ENCODE measurements around the gene ISM2.

Gene ISM2

DNA sequence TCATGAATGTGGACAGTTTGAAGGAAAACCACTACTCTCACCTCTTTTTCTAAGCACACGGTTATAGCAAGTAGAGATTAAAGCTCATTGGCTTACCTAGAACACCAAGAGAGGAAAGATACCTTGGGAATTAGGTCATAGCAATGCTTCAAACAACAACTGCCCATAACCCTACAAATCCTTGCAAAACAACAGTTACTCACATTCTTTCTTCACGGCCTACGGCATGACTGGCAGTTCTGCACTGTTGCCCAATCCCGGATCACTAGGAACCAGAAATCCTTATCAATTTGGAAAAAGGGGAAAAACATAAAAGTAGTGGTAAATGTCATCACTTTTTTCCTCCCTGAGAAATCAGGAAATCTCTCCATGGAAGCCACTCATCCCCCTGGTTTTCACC lies 9.6 kb upstream of the ISM2 start:
- in situ Hi-C loops (cut with MboI; ENCODE audit: low sequenced_read_pairs): no loop called here

DNA sequence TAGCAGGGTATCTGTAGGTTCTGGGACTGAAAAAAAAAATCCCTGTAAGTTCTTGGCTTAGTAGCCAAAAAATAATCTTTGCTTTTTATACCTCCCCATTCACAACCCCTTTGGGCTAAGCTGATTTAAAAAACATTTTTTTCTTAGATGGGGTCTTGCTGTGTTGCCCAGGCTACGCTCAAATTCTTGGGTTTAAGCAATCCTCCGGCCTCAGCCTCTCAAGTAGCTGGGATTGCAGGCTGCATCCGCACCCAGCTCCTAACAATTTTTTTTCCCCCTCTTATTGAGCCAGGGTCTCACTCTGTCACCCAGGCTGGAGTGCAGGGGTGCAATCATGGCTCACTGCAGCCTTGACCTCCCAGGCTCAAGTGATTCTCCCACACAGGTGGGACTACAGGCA lies 9.1 kb upstream of the ISM2 start:
- in situ Hi-C loops (cut with MboI; ENCODE audit: low sequenced_read_pairs): no loop called here

DNA sequence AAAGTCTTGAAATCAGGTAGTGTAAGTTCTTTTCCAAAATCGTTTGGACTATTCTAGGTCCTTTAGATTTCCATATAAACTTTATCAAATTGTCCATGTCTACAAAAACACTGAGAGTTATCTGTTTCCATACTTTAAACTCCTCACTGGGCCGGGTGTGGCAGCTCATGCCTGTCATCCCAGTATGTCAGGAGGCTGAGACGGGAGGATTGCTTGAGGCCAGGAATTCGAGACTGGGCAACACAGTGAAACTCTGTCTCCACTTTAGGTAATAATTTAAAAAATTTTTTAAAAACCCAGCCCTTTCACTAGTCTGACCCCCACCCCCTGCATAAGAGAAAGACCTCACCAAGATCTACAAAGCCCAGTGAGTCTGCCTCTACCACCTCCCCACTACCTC lies 6.4 kb upstream of the ISM2 start:
- in situ Hi-C loops (cut with MboI; ENCODE audit: low sequenced_read_pairs): no loop called here

DNA sequence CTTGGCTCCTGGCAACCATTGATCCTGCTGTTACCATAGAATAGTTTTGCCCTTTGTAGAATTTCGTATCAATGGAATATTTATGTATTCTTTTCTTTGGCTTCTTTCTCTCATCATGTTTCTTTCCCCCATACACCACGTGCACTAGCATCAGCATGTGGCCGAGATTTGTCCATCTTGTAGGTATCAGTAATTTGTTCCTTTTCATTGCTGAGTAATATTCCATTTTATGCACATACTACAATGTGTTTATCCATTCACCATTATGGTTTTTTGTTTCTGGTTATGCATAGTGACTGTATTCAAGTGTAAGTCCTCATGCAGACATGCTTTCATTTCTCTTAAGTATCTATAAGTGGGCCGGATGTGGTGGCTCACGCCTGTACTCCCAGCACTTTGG lies 4.5 kb upstream of the ISM2 start:
- in situ Hi-C loops (cut with MboI; ENCODE audit: low sequenced_read_pairs): no loop called here

DNA sequence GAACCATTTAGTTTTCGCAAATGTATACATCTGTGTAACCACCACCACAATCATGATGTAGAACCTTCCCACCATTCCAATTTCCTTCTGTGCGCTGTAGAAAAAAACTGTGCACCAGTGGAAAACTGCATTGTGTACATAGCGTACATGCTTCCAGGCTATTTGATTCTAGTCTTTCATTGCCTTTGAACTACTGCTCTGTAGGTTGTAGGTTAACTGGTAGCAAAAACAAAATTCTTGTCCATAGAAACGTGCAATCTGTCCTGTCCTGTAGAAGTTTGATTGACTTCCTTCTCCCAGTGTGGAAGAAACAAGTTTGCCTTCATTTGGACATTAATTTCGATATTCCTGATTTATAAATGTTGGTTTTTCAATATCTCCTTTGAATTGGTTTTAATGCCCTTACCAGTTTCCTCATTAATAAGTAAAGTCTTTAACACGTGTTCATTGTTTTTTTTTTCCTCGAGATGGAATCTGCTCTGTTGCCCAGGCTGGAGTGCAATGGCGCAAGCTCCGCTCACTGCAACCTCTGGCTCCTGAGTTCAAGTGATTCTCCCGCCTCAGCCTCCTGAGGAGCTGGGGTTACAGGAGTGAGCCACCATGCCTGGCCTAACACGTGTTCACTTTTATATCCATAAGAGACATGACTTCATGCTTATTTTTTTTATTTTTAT lies 3.6 kb upstream of the ISM2 start:
- in situ Hi-C loops (cut with MboI; ENCODE audit: low sequenced_read_pairs): no loop called here

GRCh38 chr14:77498984-77499527 lies 440 bp upstream of the ISM2 start:
- in situ Hi-C loops (cut with MboI; ENCODE audit: low sequenced_read_pairs): no loop called here

DNA sequence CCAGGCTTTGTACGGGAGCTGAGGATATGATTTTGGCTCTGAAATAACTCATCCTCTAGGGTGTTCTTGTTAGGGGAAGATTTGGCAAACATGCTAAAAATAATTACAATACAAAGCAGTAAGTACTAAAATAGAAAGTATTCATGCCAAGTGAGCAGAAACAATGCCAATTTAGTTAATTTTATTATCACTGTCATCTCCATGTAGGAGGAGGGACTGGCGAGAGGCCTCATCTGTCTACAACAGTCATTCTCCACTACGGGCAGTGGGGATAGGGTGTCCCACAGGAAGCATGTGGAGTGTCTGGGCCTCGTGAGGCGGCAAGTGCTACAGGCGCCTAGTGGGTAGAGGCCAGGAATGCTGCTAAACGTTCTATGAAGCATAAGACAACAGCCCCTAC lies 3.3 kb downstream of the ISM2 start:
- in situ Hi-C loops (cut with MboI; ENCODE audit: low sequenced_read_pairs): no loop called here

DNA sequence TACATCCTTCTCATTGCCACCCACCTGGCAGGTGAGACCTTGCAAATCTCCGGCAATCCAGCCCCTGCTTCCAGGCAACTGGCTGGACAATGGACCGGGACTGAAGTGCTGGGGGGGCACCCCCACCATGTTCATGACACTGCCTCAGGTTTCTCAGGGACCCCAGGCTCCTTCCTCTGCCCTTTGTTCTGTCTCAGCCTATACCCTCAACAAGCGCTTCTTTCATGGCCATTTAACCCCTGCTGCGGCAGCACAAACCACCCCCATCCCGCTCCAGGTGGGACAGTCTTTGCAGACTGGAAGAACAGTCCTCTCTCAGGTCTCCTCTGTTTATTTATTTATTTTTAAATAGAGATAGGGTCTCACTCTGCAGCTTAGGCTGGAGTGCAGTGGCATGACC lies 7.6 kb downstream of the ISM2 start:
- in situ Hi-C loops (cut with MboI; ENCODE audit: low sequenced_read_pairs): no loop called here

DNA sequence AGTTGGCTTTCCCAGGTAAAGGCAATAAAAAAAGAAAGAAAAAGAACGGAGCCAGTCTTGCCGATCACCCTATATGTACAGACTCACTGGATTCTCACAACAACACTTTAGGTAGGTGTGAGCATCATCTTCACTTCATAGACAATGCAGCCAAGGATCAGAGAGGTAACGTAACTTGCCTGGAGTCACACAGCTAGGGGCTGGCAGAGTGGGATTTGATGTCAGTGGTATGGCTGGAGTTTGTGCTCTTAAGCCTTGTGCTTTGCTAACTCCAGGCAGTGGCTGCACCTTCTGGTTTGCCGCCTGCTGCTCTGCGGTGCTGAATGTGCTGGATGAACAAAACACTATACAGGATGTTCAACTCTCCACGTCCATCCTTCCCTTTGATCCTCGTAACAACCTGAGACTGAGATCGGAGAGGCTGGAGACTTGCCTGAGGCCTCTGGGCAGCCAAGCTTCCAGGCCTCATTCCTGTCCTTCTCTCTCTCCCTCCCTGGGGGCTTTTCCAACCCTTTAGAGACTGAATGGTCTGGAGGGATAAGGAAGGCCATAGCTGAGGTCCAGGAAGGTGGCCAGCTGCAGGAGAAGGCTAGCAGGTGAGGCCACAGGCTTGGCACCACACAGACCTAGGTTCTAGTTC lies 8.1 kb downstream of the ISM2 start:
- in situ Hi-C loops (cut with MboI; ENCODE audit: low sequenced_read_pairs): no loop called here

- in situ Hi-C loops (cut with MboI; ENCODE audit: low sequenced_read_pairs): no loop called here
These were observed 9.6 kb downstream of the ISM2 start for GRCh38 chr14:77489041-77489440.

GRCh38 chr14:77488558-77488957 lies 10.1 kb downstream of the ISM2 start:
- in situ Hi-C loops (cut with MboI; ENCODE audit: low sequenced_read_pairs): no loop called here

- in situ Hi-C loops (cut with MboI; ENCODE audit: low sequenced_read_pairs): no loop called here
These were observed 12.5 kb downstream of the ISM2 start for GRCh38 chr14:77485901-77486678.

DNA sequence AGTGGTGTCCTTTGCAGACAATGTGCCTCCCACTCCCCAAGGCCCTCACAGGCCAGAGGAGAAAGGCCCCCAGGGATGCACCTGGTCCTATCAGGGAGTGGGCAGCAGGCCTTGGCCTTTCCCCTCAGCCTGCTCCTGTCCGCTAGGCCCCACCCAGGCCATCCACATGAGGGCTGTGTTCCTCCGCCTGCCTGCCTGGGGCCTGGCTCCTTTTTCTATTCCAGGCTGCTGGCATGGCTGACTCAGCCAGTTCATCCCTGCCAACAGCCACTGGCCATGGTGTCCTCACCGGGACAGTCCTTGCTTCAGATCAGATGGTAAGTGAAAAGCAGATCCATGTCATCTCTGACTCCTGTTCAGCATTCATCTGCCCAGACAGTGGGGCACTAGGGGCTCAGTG lies 13.4 kb downstream of the ISM2 start:
- in situ Hi-C loops (cut with MboI; ENCODE audit: low sequenced_read_pairs): no loop called here

- in situ Hi-C loops (cut with MboI; ENCODE audit: low sequenced_read_pairs): no loop called here
These were observed 16.2 kb downstream of the ISM2 start for GRCh38 chr14:77482422-77482821.

GRCh38 chr14:77478796-77479195 lies 19.8 kb downstream of the ISM2 start:
- in situ Hi-C loops (cut with MboI; ENCODE audit: low sequenced_read_pairs): no loop called here

DNA sequence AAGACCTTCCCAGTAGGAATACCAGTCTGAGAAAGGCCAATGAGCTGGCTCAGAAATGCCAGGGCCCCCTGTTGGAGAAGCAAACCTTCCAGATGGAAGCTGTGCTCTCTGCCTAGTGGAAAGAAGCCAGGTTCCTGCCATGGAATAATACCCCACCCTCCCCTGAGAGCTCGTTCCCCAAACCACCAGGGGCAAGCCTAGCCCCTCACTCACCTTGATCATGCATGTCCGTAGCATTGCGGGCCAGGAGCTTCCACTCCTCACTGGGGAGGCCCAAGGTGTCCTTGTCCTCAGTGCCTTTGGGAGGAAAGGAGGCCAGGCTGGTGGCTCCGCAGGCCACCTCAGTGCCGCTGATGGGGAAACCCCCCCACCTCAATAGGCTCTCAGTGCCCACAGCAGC lies 20.6 kb downstream of the ISM2 start:
- in situ Hi-C loops (cut with MboI; ENCODE audit: low sequenced_read_pairs): no loop called here

DNA sequence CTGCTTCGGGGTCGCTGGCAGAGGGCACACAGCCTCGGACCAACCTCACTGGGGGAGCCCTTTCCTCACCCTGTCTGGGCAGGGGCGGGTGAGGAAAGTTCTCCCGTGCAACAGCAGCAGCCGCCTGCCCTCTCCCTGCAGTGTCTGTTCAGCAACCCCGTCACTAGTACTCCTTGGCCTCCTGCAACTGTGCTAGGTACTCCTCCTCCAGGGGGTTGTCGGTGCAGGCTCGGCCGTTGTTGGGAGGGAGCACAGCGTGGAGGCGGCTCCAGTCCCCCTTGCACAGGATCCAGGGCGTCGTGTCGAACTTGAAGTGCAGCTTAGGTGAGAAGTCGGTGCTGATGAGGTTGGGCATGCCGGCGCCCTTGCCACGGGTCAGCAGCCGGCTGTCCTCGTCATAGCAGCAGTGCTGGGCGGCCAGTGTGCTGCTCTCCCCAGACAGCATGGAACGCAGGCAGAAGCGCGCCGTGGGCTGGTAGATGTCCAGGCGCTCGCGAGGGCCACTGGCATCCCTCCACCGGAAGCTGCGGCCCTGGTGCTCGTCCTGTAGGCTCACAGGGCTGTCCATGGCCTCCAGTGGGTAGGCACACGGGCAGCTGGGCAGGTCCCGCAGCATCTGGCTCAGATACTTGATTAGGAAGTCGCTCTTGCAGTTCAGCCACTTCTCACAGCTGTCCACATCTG lies 23.0 kb downstream of the ISM2 start:
- in situ Hi-C loops (cut with MboI; ENCODE audit: low sequenced_read_pairs): no loop called here

- in situ Hi-C loops (cut with MboI; ENCODE audit: low sequenced_read_pairs): loop anchor here (25.0 kb wide), 1 partner anchor 238 kb away; the partner anchor contains the start of genes ALKBH1 and SLIRP
These were observed 24.0 kb downstream of the ISM2 start for GRCh38 chr14:77474479-77475177.

GRCh38 chr14:77473921-77474320 lies 24.7 kb downstream of the ISM2 start:
- in situ Hi-C loops (cut with MboI; ENCODE audit: low sequenced_read_pairs): loop anchor here (25.0 kb wide), 1 partner anchor 238 kb away; the partner anchor contains the start of genes ALKBH1 and SLIRP

GRCh38 chr14:77470224-77470870 lies 28.3 kb downstream of the ISM2 start:
- in situ Hi-C loops (cut with MboI; ENCODE audit: low sequenced_read_pairs): loop anchor here (25.0 kb wide), 1 partner anchor 242 kb away; the partner anchor contains the start of genes ALKBH1 and SLIRP

Measured in HL-60/S4 treated with phorbol 12-myristate 13-acetate at 8.2 ng/mL for 4 days and 3 days (cell line).